Suprapubic skin (tissue), 4 donors: ENCODE results near the gene CASP10. TPM values are rescaled to one million over a fixed set of nuclear protein-coding genes. Genes with fewer than 3 reads are reported as not detected.
"Not testable (repeated sequence)": the region's sequence is repeated elsewhere in the genome, so short reads cannot be mapped to it uniquely, and the experiment has no call there.

Experiments used
- DNase-seq, 2 donors: peaks; one replicate each; pipeline ENCODE4 v3.0.0-alpha.2; 2019; ENCODE audit warnings: low spot score in 2 of 2
- H3K27ac ChIP-seq: fragments of 200-600 bp; sonication (generic); one replicate; pipeline ENCODE4 v1.5.1; 2019
- H3K27me3 ChIP-seq: fragments of 200-600 bp; sonication (generic); one replicate; pipeline ENCODE4 v1.5.1; 2019
- H3K36me3 ChIP-seq: fragments of 200-600 bp; sonication (generic); one replicate; pipeline ENCODE4 v1.5.1; 2019
- H3K4me1 ChIP-seq: fragments of 200-600 bp; sonication (generic); one replicate; pipeline ENCODE4 v1.5.1; 2019
- H3K4me3 ChIP-seq: fragments of 200-600 bp; sonication (generic); one replicate; pipeline ENCODE4 v1.5.1; 2019; ENCODE audit warnings: mild to moderate bottlenecking
- H3K9me3 ChIP-seq: fragments of 200-600 bp; sonication (generic); one replicate; pipeline ENCODE4 v1.5.1; 2019
- CTCF ChIP-seq, 2 donors: fragments of 200-600 bp in 1 of 2; fragments of 450-650 bp in 1 of 2; sonication (generic) in 1 of 2; IDR thresholded peaks; one replicate each; pipeline ENCODE4 v1.5.1; 2016 to 2019; ENCODE audit warnings: antibody characterized with exemption in 2 of 2, mild to moderate bottlenecking in 1 of 2, moderate library complexity in 1 of 2
- EP300 ChIP-seq: sonication (generic); formaldehyde crosslinking; IDR thresholded peaks from one replicate; pipeline ENCODE4 v1.6.1; 2017; ENCODE audit warnings: antibody characterized with exemption
- POLR2A ChIP-seq, 2 donors: fragments of 450-650 bp; IDR thresholded peaks; one replicate each; pipeline ENCODE4 v1.6.1; 2017; ENCODE audit warnings: antibody characterized with exemption in 2 of 2, mild to moderate bottlenecking in 2 of 2, moderate library complexity in 2 of 2
- POLR2AphosphoS5 ChIP-seq, 3 donors: sonication (generic); formaldehyde crosslinking; IDR thresholded peaks; one replicate each; pipeline ENCODE4 v1.6.1; 2017; ENCODE audit warnings: antibody characterized with exemption in 3 of 3
- WGBS: methylation state at CpG from one replicate; pipeline ENCODE4 v1.1.5; 2018; 5-methylcytosine and 5-hydroxymethylcytosine counted together
- total RNA-seq, 4 donors: library from RNA; depleted of rRNA; stranded (reverse); fragments of >200 nt; gene quantifications; one replicate each; pipeline ENCODE4 v1.1.0, GENCODE V29; 2016

Gene CASP10
- total RNA-seq, 4 donors from 2014 or later, result 3.7 to 19.0 (median 7.4) TPM

- 71% methylated on average over 2 of the region's 2 CpGs for WGBS
- Histone ChIP-seq H3K4me1 (no peaks in the 10 kb centered on the region), H3K9me3 (peaks cover 5% of the 10 kb centered on the region), H3K27ac (no peak overlapping the region), H3K36me3 (peaks cover 6% of the 10 kb centered on the region), H3K27me3 (no peaks in the 10 kb centered on the region), H3K4me3 (no peak overlapping the region)
- TF ChIP-seq CTCF (IDR thresholded peaks at IDR 0.05), result no peak
- no peak for TF ChIP-seq POLR2A (IDR thresholded peaks at IDR 0.05)
- no peak for TF ChIP-seq POLR2AphosphoS5 (IDR thresholded peaks at IDR 0.05)
- TF ChIP-seq EP300, result no peak
- no peak for DNase-seq
Measured at GRCh38 chr2:201172279-201172678, 10.7 kb upstream of the CASP10 start.

GRCh38 chr2:201174687-201175086, 8.3 kb upstream of the CASP10 start:
- Histone ChIP-seq H3K36me3 (no peaks in the 10 kb centered on the region), H3K27me3 (no peaks in the 10 kb centered on the region), H3K27ac (no peak overlapping the region), H3K4me1 (no peaks in the 10 kb centered on the region), H3K4me3 (no peak overlapping the region), H3K9me3 (peaks cover 3% of the 10 kb centered on the region)
- TF ChIP-seq POLR2A (IDR thresholded peaks at IDR 0.05), result no peak
- no peak for TF ChIP-seq EP300
- TF ChIP-seq CTCF (IDR thresholded peaks at IDR 0.05), result no peak
- TF ChIP-seq POLR2AphosphoS5 (IDR thresholded peaks at IDR 0.05), result no peak
- WGBS, result 40% methylated on average over 1 of the region's 1 CpG
- no peak for DNase-seq

GRCh38 chr2:201176081-201176481, 6.9 kb upstream of the CASP10 start:
- Histone ChIP-seq H3K4me1 (no peaks in the 10 kb centered on the region), H3K27ac (no peak overlapping the region), H3K27me3 (no peaks in the 10 kb centered on the region), H3K36me3 (no peaks in the 10 kb centered on the region), H3K9me3 (peaks cover 3% of the 10 kb centered on the region), H3K4me3 (no peak overlapping the region)
- TF ChIP-seq EP300, result no peak
- no peak for TF ChIP-seq CTCF (IDR thresholded peaks at IDR 0.05)
- no peak for TF ChIP-seq POLR2AphosphoS5 (IDR thresholded peaks at IDR 0.05)
- TF ChIP-seq POLR2A (IDR thresholded peaks at IDR 0.05), result no peak
- no peak for DNase-seq
- WGBS, result 50% methylated on average over 4 of the region's 6 CpGs

- TF ChIP-seq EP300 (no peak), POLR2AphosphoS5 (IDR thresholded peaks at IDR 0.05) (no peak), CTCF (IDR thresholded peaks at IDR 0.05) (no peak), POLR2A (IDR thresholded peaks at IDR 0.05) (no peak)
- peaks cover 21% of the 10 kb centered on the region for H3K4me1 ChIP-seq
- H3K27me3 ChIP-seq, result no peaks in the 10 kb centered on the region
- no peak overlapping the region for H3K27ac ChIP-seq
- WGBS, result 51% methylated on average over 3 of the region's 3 CpGs
- H3K36me3 ChIP-seq, result no peaks in the 10 kb centered on the region
- H3K9me3 ChIP-seq, result peaks cover 3% of the 10 kb centered on the region
- no peak overlapping the region for H3K4me3 ChIP-seq
- no peak for DNase-seq
Measured at GRCh38 chr2:201180010-201180409, 2.9 kb upstream of the CASP10 start.

GRCh38 chr2:201183365-201183727, 405 bp downstream of the CASP10 start:
- H3K9me3 ChIP-seq, result no peaks in the 10 kb centered on the region
- DNase-seq, result no peak
- peak overlapping the region; percentile 36 for H3K4me3 ChIP-seq
- no peaks in the 10 kb centered on the region for H3K36me3 ChIP-seq
- no peaks in the 10 kb centered on the region for H3K27me3 ChIP-seq
- H3K4me1 ChIP-seq, result peaks cover 26% of the 10 kb centered on the region
- 21% methylated on average over 4 of the region's 4 CpGs for WGBS
- peak overlapping the region; percentile 2 for H3K27ac ChIP-seq
- TF ChIP-seq POLR2AphosphoS5 (IDR thresholded peaks at IDR 0.05) (no peak), EP300 (no peak), CTCF (IDR thresholded peaks at IDR 0.05) (no peak), POLR2A (IDR thresholded peaks at IDR 0.05) (no peak)

- peak overlapping the region; percentile 2 for H3K27ac ChIP-seq
- DNase-seq, result not testable (repeated sequence)
- 31% methylated on average over 5 of the region's 5 CpGs for WGBS
Measured at GRCh38 chr2:201183835-201184234, 894 bp downstream of the CASP10 start.

GRCh38 chr2:201184248-201184647, 1.3 kb downstream of the CASP10 start:
- not testable (repeated sequence) for H3K36me3 ChIP-seq, H3K9me3 ChIP-seq, H3K27me3 ChIP-seq, DNase-seq, H3K27ac ChIP-seq
- Histone ChIP-seq H3K4me1 (peaks cover 26% of the 10 kb centered on the region), H3K4me3 (peak overlapping the region; percentile 36)
- WGBS, result 65% methylated on average over 6 of the region's 6 CpGs

More at GRCh38 chr2:201183835-201184234, 894 bp downstream of the CASP10 start:
- Histone ChIP-seq H3K4me3 (peak overlapping the region; percentile 36), H3K4me1 (peaks cover 26% of the 10 kb centered on the region)
- H3K27me3 ChIP-seq, H3K36me3 ChIP-seq, H3K9me3 ChIP-seq: not testable (repeated sequence)
